Right atrium auricular region (tissue), 2 donors: ENCODE results near the gene XKR8. TPM values are rescaled to one million over a fixed set of nuclear protein-coding genes. Genes with fewer than 3 reads are reported as not detected.
A peak's percentile ranks its signal among the peaks of the same experiment; 100 is the strongest.

Experiments used
- DNase-seq: peaks from one replicate; pipeline ENCODE4 v3.0.0-alpha.2; 2019; ENCODE audit warnings: low spot score
- H3K27ac ChIP-seq, 2 donors: fragments of 200-600 bp; sonication (generic); 1 replicate in 1 of 2; 2 replicates in 1 of 2; pipeline ENCODE4 v1.5.1; 2016 to 2019
- H3K27me3 ChIP-seq, 2 donors: fragments of 200-600 bp; sonication (generic); one replicate each; pipeline versions ENCODE4 v1.5.1 to v1.6.0; 2017 to 2019
- H3K36me3 ChIP-seq: fragments of 200-600 bp; sonication (generic); one replicate; pipeline ENCODE4 v1.5.1; 2016
- H3K4me1 ChIP-seq, 2 donors: fragments of 200-600 bp; sonication (generic); one replicate each; pipeline versions ENCODE4 v1.5.1 to v1.6.0; 2017 to 2019
- H3K4me3 ChIP-seq, 2 donors: fragments of 200-600 bp; sonication (generic); 1 replicate in 1 of 2; 2 replicates in 1 of 2; pipeline ENCODE4 v1.5.1; 2017 to 2019; ENCODE audit warnings: mild to moderate bottlenecking in 1 of 2, moderate library complexity in 1 of 2
- H3K9me3 ChIP-seq, 2 donors: fragments of 200-600 bp; sonication (generic); one replicate each; pipeline ENCODE4 v1.5.1; 2019
- total RNA-seq, 2 donors: library from RNA; depleted of rRNA; stranded (reverse); fragments of >200 nt; gene quantifications; one replicate each; pipeline ENCODE4 v1.1.0, GENCODE V29; 2016
- TF ChIP-seq, protein P1 (sequence below), 2 donors: fragments of 200-600 bp; sonication (generic); IDR thresholded peaks; one replicate each; pipeline ENCODE4 v1.5.1; 2019; ENCODE audit warnings: antibody characterized with exemption in 2 of 2

Gene XKR8
- total RNA-seq, 2 donors from 2014 or later, result 6.8 to 10.8 TPM

GRCh38 chr1:27938488-27938887, 21.3 kb upstream of the XKR8 start:
- Histone ChIP-seq H3K9me3 (no peaks in the 10 kb centered on the region), H3K36me3 (no peaks in the 10 kb centered on the region), H3K4me3 (no peak overlapping the region), H3K27ac (no peak overlapping the region), H3K4me1 (peaks cover 0 to 6% of the 10 kb centered on the region in 2 donors), H3K27me3 (no peaks in the 10 kb centered on the region)
- DNase-seq, result no peak
- TF ChIP-seq, protein P1, sequence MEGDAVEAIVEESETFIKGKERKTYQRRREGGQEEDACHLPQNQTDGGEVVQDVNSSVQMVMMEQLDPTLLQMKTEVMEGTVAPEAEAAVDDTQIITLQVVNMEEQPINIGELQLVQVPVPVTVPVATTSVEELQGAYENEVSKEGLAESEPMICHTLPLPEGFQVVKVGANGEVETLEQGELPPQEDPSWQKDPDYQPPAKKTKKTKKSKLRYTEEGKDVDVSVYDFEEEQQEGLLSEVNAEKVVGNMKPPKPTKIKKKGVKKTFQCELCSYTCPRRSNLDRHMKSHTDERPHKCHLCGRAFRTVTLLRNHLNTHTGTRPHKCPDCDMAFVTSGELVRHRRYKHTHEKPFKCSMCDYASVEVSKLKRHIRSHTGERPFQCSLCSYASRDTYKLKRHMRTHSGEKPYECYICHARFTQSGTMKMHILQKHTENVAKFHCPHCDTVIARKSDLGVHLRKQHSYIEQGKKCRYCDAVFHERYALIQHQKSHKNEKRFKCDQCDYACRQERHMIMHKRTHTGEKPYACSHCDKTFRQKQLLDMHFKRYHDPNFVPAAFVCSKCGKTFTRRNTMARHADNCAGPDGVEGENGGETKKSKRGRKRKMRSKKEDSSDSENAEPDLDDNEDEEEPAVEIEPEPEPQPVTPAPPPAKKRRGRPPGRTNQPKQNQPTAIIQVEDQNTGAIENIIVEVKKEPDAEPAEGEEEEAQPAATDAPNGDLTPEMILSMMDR (IDR thresholded peaks at IDR 0.05), result no peak

DNA sequence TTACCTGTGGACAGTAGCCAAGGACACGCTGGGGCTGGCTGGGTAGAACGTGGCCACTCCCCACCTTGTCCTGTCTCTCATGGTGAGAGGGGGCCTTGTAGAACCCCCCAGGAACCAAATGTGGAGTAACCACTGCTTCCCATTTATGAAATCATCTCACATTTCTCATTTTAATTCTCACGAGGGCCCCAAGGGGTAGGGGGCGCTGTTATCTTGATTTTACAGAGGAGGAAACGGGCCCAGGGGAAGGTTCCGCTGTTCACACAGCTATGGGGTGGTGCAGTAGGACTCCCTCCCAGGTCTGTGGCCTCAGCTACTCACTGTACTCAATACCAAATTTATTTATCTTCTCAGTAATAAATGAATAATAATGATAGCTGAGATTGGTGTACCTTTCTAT, 19.5 kb upstream of the XKR8 start:
- Histone ChIP-seq H3K27ac (no peak overlapping the region), H3K36me3 (no peaks in the 10 kb centered on the region), H3K4me1 (peaks cover 0 to 1% of the 10 kb centered on the region in 2 donors), H3K9me3 (no peaks in the 10 kb centered on the region), H3K4me3 (no peak overlapping the region), H3K27me3 (no peaks in the 10 kb centered on the region)
- TF ChIP-seq, protein P1 (IDR thresholded peaks at IDR 0.05), result no peak
- DNase-seq, result peak; percentile 66

DNA sequence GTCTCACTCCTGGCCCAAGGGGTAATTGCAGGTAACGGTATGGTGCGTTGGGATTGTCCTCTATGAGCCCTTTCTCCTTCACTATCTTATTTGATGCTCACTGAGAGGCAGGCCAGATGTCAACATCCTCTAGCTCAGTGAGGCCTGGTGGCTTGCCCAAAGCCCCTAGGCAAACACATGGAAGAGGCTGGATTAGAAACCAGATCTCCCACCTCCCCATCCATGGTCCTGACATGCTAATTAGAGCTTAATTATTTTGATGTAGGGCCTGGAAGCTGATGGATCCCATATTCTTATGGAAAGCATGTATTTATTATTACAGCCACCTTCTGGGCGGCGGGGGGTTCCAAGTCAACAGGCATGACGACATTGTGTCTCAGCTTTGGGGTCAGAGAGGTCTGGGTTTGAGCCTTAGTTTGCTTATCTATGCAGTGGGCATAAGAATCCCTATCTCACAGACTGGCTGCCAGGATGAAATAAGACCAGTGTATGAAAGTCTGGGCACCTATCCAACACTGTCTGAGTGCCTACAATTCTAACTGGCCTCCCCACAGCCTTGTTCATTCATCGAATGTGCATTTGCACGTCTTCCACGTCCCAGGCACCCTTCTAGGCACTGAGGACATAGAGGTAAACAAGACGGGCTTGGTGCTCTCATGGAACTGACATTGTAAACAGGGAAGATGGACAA, 18.8 kb upstream of the XKR8 start:
- Histone ChIP-seq H3K4me1 (no peaks in the 10 kb centered on the region), H3K36me3 (no peaks in the 10 kb centered on the region), H3K27ac (no peak overlapping the region), H3K27me3 (no peaks in the 10 kb centered on the region), H3K4me3 (no peak overlapping the region), H3K9me3 (no peaks in the 10 kb centered on the region)
- no peak for DNase-seq
- TF ChIP-seq, protein P1 (IDR thresholded peaks at IDR 0.05), result no peak

GRCh38 chr1:27941671-27942540, 17.9 kb upstream of the XKR8 start:
- Histone ChIP-seq H3K36me3 (no peaks in the 10 kb centered on the region), H3K4me3 (no peak overlapping the region), H3K27me3 (no peaks in the 10 kb centered on the region), H3K27ac (no peak overlapping the region), H3K9me3 (no peaks in the 10 kb centered on the region), H3K4me1 (no peaks in the 10 kb centered on the region)
- no peak for DNase-seq
- TF ChIP-seq, protein P1 (IDR thresholded peaks at IDR 0.05), result no peak

DNA sequence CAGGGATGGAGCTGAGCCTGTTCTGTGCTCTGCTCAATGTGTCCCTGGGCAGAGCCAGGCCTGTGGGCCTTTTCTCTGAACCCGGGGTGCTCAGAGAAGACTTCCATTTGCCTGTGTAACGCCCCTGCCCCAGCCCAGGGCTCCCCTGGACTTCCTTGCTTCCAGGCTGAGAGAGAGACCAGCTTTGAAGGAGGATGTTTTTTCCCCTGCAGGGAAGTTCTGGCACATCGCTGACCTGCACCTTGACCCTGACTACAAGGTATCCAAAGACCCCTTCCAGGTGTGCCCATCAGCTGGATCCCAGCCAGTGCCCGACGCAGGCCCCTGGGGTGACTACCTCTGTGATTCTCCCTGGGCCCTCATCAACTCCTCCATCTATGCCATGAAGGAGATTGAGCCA, 14.8 kb upstream of the XKR8 start:
- no peaks in the 10 kb centered on the region for H3K27me3 ChIP-seq
- peaks cover 0 to 7% of the 10 kb centered on the region in 2 donors for H3K4me1 ChIP-seq
- H3K27ac ChIP-seq, result no peak overlapping the region
- no peaks in the 10 kb centered on the region for H3K9me3 ChIP-seq
- H3K4me3 ChIP-seq, result no peak overlapping the region
- TF ChIP-seq, protein P1 (IDR thresholded peaks at IDR 0.05), result no peak
- no peaks in the 10 kb centered on the region for H3K36me3 ChIP-seq
- DNase-seq, result no peak
